NCI-H2081 treated with DMSO at 0.1 percent for 48 hours (cell line): ENCODE results near the gene STRN.
"Not testable (repeated sequence)": the region's sequence is repeated elsewhere in the genome, so short reads cannot be mapped to it uniquely, and the experiment has no call there.

ENCODE experiments used
- DNase-seq: peaks from one replicate; lab custom pipeline; 2025; lab: John Stamatoyannopoulos, UW

The STRN gene, protein sequence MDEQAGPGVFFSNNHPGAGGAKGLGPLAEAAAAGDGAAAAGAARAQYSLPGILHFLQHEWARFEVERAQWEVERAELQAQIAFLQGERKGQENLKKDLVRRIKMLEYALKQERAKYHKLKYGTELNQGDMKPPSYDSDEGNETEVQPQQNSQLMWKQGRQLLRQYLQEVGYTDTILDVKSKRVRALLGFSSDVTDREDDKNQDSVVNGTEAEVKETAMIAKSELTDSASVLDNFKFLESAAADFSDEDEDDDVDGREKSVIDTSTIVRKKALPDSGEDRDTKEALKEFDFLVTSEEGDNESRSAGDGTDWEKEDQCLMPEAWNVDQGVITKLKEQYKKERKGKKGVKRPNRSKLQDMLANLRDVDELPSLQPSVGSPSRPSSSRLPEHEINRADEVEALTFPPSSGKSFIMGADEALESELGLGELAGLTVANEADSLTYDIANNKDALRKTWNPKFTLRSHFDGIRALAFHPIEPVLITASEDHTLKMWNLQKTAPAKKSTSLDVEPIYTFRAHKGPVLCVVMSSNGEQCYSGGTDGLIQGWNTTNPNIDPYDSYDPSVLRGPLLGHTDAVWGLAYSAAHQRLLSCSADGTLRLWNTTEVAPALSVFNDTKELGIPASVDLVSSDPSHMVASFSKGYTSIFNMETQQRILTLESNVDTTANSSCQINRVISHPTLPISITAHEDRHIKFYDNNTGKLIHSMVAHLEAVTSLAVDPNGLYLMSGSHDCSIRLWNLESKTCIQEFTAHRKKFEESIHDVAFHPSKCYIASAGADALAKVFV

DNA sequence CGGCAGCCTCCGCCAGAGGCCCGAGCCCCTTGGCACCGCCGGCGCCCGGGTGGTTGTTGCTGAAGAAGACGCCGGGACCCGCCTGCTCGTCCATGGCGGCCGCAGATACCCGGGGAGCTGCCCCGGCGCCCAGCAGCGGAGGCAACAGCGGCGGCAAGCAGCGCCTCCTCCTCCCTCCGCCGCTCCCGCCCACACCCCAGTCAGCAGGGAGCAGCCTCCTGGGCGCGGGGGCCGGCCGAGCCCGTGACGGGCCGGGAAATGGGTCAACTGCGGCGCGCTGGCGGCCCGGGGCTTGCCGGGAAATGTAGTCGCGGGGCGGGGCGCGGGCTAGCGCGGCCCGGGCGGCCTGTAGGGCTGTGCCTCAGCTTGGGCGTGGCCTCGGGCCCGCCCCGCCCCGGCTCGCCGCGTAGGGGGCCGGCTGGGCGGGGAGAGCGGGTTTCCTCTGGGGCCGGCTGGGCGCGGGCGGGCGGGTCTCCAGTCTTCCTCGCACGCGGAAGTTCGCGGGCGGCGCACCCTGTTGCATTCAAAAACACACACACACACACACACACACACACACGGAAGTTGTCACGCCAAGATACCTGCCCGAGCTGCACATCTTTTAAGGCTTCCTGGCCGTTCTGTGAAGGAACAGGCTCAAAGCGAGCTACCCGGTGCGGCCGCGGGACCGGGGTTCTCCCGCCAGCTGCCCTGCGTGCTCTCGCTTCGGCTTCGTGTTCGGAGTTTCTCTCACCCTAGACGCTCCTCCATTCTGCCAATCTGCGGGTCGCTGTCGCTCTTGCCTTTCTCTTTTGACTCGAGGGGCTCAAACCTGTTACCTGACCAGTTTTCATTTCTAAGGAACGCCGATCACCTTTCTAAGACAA, at the start of gene STRN:
Gene STRN (minus strand): TSS at position 167 of the 866 bp plus-strand sequence. CDS start 73 bp downstream, at position 94.
- peak; percentile 87 for DNase-seq

GRCh38 chr2:37013315-37013641, 46.9 kb upstream of the STRN start:
- DNase-seq, result no peak

- DNase-seq, result no peak
Observed at GRCh38 chr2:37011130-37011529, 44.8 kb upstream of the STRN start.

- no peak for DNase-seq
Observed at GRCh38 chr2:37005118-37005868, 39.0 kb upstream of the STRN start.

GRCh38 chr2:37000988-37001556, 34.7 kb upstream of the STRN start:
- DNase-seq, result no peak

DNA sequence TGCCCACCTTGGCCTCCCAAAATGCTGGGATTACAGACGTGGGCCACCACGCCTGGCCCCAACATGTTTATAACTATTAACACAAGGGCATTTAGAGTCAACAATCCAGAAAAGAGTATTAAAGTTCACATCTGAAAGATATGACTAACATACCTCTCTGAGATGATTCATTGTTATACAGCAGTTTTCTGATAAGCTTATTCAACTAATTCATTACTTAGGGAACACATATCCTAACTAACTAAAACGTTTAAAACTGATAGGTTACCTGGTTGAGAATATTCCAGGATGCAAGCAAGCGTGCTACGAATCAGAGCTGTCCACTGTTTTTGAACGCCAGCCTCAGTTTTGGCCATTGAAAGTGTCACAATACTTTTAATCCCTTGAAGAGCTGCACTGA, 34.0 kb upstream of the STRN start:
- no peak for DNase-seq

- DNase-seq, result not testable (repeated sequence)
Observed at GRCh38 chr2:36999416-36999815, 33.1 kb upstream of the STRN start.

GRCh38 chr2:36993841-36994620, 27.7 kb upstream of the STRN start:
- no peak for DNase-seq

GRCh38 chr2:36988008-36988407, 21.7 kb upstream of the STRN start:
- DNase-seq, result no peak

DNA sequence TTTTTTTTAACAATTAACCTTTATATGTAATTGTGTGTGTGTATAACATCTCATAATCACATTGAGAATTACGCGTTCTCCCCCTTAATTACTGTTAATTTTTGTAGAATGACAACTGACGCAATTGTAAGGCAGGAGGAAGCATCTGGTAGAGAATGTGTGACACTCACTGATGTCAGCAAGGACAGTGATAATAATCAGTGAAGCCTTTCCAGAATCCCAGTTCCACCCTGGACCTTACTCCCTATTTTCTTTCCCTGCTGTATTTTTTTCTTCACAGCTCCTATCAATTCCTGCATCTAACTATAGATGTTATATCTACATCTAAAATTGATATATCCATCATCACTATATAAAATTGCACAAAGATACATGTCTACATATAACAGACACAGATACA, 16.1 kb upstream of the STRN start:
- no peak for DNase-seq

GRCh38 chr2:36981911-36982310, 15.6 kb upstream of the STRN start:
- no peak for DNase-seq

DNA sequence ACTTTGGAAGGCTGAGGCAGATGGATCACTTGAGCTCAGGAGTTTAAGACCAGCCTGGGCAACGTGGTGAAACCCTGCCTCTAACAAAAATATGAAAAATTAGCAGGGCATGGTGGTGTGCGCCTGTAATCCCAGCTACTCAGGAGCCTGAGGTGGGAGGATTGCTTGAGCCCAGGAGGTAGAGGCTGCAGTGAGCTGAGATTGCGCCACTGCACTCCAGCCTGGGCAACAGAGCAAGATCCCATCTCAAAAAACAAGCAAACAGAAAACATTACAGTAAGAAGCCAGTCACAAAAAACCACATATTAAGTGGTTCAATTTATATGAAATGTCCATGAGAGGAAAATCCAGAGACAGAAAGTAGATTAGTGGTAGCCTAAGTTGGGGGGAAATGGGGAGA, 12.7 kb upstream of the STRN start:
- DNase-seq, result not testable (repeated sequence)

GRCh38 chr2:36976065-36976464, 9.7 kb upstream of the STRN start:
- DNase-seq, result no peak

- DNase-seq, result no peak
Observed at GRCh38 chr2:36975306-36975705, 9.0 kb upstream of the STRN start.

- no peak for DNase-seq
Observed at GRCh38 chr2:36973320-36973719, 7.0 kb upstream of the STRN start.

DNA sequence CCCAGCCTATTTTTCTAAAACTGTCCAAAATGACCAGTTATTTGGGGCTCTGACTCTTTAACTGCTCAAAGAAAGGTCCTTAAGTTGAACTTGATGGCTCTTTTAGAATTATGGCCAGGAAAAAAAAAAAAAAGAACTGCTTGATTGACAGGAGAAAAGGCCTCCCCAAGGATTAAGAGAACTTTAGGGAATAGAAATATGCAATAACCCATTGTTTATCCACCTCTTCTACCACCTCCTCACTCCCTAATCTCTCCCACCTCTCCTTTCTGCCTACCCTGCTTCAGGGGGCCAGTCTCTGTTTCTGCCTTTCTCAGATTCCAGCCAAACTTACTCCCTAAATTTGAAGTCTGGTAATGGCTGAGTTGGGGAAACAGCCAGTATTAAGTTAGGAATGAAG, 5.7 kb upstream of the STRN start:
- no peak for DNase-seq

- no peak for DNase-seq
Observed at GRCh38 chr2:36967236-36967876, 1.0 kb upstream of the STRN start.

DNA sequence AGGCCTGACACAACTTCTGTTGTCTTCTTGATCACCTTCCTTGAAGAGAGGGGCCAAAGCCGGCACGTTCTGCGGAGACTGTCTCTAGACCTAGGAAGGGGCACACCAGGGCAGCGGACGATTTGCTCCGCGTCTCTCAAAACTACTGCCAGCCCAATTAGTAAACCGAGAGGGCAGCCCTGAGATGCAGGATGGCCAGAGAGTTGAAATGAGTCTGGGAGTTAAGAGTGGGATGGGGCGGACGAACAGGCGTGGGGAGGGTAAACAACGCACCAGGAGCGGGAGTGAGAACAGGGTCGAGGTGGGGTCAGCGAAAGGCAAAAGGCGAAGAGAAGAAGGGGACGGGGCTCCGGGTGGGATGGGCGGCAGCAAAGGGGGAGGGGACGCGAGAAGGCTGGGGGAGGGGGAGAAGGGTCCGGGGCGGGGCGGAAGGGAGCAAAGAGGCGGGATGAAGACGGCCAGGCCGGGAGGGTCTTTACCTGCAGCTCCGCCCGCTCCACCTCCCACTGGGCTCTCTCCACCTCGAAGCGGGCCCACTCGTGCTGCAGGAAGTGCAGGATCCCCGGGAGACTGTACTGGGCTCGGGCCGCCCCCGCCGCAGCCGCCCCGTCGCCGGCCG, 476 bp downstream of the STRN start:
- no peak for DNase-seq

GRCh38 chr2:36965206-36965605, 1.1 kb downstream of the STRN start:
- no peak for DNase-seq
